Activated CD8-positive, alpha-beta memory T cell treated with anti-CD3 and anti-CD28 coated beads for 1 hour (primary cell): ENCODE results near the gene PSORS1C2.
A peak's percentile ranks its signal among the peaks of the same experiment; 100 is the strongest.
"Not testable (repeated sequence)": the region's sequence is repeated elsewhere in the genome, so short reads cannot be mapped to it uniquely, and the experiment has no call there.

Experiments
- DNase-seq, 2 donors: peaks; one replicate each; pipeline ENCODE4 v3.0.0-alpha.2; 2020; ENCODE audit warnings: low read depth in 1 of 2; ENCODE audit errors: extremely low read depth in 1 of 2

PSORS1C2 gene

GRCh38 chr6:31168606-31169005, 29.7 kb upstream of the PSORS1C2 start:
- no peak for DNase-seq

- DNase-seq = no peak
These were observed 27.1 kb upstream of the PSORS1C2 start for GRCh38 chr6:31165986-31166385.

GRCh38 chr6:31165064-31165832, 26.4 kb upstream of the PSORS1C2 start:
- not testable (repeated sequence) for DNase-seq

DNA sequence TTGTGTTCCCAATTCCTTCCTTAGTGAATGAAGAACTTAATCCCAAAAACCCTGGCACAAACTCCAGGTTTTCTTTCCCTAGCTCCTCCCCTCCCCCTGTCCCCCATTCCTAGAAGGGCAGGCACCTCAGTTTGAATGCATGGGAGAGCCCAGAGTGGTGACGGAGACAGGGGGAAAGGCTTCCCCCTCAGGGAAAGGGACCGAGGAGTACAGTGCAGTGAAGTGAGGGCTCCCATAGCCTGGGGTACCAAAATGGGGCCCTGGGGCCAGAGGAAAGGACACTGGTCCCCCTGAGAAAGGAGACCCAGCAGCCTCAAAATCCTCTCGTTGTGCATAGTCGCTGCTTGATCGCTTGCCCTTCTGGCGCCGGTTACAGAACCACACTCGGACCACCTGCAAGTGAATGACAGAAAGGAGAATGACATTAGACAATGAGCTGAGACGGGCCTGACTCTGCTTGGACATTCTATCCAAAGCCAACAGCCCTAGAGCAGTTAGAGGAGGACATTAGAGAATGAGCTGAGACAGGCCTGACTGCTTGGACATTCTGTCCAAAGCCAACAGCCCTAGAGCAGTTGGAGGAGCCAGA, 25.7 kb upstream of the PSORS1C2 start:
- DNase-seq = not testable (repeated sequence)

DNA sequence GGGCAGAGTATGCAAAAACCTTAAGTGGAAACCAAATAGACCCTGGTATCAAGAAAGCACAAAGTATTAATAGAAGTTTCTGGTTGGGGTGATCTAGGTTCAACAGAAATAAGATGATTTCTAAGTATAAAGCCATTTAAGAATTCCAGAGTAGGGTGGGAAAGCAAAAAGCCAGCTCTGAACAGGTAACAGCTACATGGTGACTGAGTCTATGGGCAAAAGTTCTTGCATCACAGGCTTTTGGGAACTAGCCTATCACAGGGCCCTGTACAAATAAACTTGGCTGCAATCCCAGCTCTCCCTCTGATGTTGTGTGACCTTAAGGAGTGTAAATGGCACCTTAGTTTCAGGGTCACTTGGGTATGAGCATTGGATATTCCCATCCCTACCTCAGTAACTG, 25.1 kb upstream of the PSORS1C2 start:
- no peak for DNase-seq

- no peak for DNase-seq
These were observed 23.7 kb upstream of the PSORS1C2 start for GRCh38 chr6:31162463-31163165.

GRCh38 chr6:31161216-31162126, 22.6 kb upstream of the PSORS1C2 start:
- no peak for DNase-seq

- peak in 1 of 2 donors; percentile 5 for DNase-seq
These were observed 20.3 kb upstream of the PSORS1C2 start for GRCh38 chr6:31158863-31159855.

DNA sequence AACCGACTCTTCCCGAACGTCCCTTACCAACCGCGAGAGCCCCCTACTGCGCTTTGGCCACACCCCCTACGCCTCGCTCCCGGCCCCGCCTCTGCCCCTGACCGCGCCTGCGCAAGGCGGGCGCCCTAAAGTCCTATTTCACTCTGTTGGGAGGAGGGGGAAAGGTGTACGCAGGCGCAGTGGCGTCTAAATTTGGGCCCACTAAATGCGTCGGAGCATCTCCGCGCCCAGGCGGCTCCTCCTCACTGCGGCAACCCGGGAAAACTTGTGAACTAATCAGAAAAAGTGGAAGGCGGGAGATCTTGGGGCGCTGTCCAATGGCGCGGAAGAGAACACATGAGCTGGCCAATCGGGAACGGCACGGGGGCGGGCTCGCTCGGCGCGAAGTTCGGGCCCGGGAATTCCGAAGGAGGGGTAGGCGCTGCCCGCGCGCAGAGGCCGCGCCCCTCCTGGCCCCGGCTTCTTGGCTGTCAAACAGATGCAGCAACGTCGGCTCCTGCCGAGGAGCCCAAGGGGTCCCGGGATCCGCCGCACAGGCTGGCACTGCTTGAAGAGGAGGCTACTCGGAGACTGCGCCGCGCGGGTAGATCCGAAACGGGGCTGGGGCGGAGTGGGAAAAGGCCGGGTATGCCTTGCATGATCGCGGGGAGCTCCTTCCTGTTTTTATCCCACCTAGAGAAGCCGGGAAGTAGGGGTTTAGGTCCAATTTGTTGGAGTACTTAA, 19.4 kb upstream of the PSORS1C2 start, which contains the start of gene TCF19:
TCF19 (plus strand) TSS at position 450 of the 723 bp plus-strand sequence. CDS start 881 bp downstream, outside the sequence.
- peak; percentile 98 to 99 for DNase-seq

- no peak for DNase-seq
These were observed 18.8 kb upstream of the PSORS1C2 start, which contains the start of gene CCHCR1 for GRCh38 chr6:31157513-31158139. Gene CCHCR1 (minus strand): TSS chr6:31157802. CDS start chr6:31157600, 202 bp downstream.

DNA sequence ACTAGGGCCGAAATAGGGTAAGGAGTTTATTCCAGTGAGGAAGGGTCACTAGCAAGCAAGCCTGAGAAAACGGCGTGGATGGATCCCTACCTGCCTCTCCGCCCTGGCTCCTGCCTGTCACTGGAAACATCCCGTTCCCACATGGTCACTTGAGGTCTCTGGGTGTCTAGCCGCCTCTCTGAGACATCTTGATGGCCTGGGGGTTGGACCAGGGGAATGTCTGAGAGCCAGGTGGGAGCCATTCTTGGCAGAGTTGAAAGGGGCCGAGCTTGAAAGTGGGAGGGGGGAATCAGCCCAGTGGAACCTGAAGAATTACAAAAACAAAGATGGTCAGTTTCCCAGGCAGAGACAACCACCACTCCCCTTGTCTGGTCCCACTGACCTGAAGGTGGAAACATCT, 17.8 kb upstream of the PSORS1C2 start:
- no peak for DNase-seq

GRCh38 chr6:31154436-31154835, 15.6 kb upstream of the PSORS1C2 start:
- no peak for DNase-seq

- no peak for DNase-seq
These were observed 13.9 kb upstream of the PSORS1C2 start for GRCh38 chr6:31152781-31153180.

- DNase-seq = no peak
These were observed 11.1 kb upstream of the PSORS1C2 start for GRCh38 chr6:31149827-31150447.

DNA sequence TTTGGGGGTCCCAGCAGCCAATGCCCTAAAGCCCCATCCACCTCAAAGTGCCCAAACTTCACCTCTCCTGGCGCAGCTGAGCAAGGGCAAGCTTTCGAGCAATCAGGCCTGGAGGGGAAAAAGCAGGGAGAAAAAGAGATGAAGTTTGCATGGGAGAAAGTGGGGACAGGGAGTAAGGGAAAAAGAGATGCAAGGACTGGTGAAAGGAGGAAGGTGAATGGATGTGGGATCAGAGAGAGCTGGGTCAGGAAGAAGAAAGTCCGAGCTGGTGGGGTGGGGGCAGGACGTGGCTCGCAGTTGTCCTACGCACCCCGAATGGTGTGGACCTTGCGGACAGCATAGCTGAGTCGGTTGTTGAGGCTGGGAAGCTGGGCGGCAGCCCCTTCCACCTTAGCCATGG, 6.5 kb upstream of the PSORS1C2 start:
- no peak for DNase-seq

DNA sequence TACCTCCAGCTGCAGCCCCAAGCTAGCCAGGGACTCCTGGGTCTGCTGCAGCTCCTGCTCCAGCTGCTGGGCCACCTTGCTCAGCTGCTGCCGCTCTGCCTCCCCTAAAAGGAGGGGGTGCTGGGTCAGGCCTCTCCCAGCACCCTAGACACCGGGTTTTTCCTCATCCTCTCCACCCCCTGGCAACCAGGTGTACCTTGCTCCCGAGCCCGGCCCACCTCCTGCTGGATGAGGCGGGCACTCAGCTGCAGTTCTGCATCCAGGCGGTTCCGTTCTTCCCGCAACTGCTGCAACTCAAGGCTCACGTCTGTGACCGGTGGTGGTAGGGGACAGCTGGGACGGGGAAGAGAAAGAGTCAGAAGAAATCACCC, 6.1 kb upstream of the PSORS1C2 start:
- no peak for DNase-seq

DNA sequence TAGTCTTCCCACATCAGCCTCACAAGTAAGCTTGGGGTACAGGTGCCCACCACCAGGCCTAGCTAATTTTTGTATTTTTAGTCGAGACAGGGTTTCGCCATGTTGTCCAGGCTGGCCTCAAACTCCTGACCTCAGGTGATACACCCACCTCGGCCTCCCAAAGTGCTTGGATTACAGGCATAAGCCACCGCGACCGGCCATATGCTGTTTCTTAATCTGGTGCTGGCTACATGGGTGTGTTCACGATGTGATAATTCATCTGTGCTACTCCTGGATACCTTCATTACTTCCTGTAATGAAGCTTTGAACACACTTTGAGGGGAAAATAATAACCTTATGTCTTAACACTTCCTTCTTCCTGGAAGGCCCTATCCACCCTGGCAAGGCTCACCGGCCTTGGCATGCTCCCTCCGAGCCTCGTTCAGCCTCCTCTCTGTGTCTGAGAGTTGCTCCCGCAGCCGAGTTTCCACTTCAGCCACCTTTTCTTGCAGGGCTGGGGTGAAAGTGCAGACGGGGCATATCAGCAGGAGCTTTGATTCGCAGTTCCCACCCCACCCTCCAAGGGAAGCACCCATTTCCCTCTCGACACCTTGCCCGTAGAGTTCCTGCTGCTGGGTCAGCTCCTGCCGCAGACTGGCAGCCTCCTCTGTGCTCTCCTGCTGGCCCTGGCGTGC, 5.6 kb upstream of the PSORS1C2 start:
- no peak for DNase-seq
